ENCODE results near the gene EFNA4. TPM values are rescaled to one million over a fixed set of nuclear protein-coding genes. Genes with fewer than 3 reads are reported as not detected.
A peak's percentile ranks its signal among the peaks of the same experiment; 100 is the strongest.

Gene EFNA4
- total and polyA plus RNA-seq, 9 of the 15 experiments (the other 6 are each of a cell fraction or from before 2014, with no cell fraction given), result 0.68 to 7.4 (median 6.1) TPM

GRCh38 chr1:155064111-155064831 is 731 bp downstream of the EFNA4 start (continued):
- no peak for TF ChIP-seq ZNF318 (IDR thresholded peaks at IDR 0.05; ENCODE audit: borderline replicate concordance in 1 of 2, low read depth in 1 of 2)
- no peak for TF ChIP-seq ARID1B (IDR thresholded peaks at IDR 0.05)
- 0 out of 2 replicates have a peak, but pooled peaks have one; percentile 81 for TF ChIP-seq NBN (IDR thresholded peaks at IDR 0.05; ENCODE audit: low read depth)
- TF ChIP-seq NCOA4 (IDR thresholded peaks at IDR 0.05; ENCODE audit: partially characterized antibody), result no peak
- no peak for TF ChIP-seq TEAD4 (IDR thresholded peaks at IDR 0.05; ENCODE audit: low read length)
- TF ChIP-seq TEAD4 (CRISPR knock-in tag; IDR thresholded peaks at IDR 0.05; ENCODE audit: borderline replicate concordance), result no peak
- TF ChIP-seq ZNF274 (IDR thresholded peaks at IDR 0.05; ENCODE audit: borderline replicate concordance, low read depth, low read length), result no peak
- no peak for TF ChIP-seq ZZZ3 (IDR thresholded peaks at IDR 0.05)
- TF ChIP-seq HDAC3 (IDR thresholded peaks at IDR 0.05; ENCODE audit: borderline replicate concordance, partially characterized antibody), result no peak
- TF ChIP-seq, protein P1, sequence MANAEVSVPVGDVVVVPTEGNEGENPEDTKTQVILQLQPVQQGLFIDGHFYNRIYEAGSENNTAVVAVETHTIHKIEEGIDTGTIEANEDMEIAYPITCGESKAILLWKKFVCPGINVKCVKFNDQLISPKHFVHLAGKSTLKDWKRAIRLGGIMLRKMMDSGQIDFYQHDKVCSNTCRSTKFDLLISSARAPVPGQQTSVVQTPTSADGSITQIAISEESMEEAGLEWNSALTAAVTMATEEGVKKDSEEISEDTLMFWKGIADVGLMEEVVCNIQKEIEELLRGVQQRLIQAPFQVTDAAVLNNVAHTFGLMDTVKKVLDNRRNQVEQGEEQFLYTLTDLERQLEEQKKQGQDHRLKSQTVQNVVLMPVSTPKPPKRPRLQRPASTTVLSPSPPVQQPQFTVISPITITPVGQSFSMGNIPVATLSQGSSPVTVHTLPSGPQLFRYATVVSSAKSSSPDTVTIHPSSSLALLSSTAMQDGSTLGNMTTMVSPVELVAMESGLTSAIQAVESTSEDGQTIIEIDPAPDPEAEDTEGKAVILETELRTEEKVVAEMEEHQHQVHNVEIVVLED (CRISPR knock-in tag; IDR thresholded peaks at IDR 0.05), result no peak
- TF ChIP-seq CXXC5 (CRISPR knock-in tag; IDR thresholded peaks at IDR 0.05), result no peak
- TF ChIP-seq THRAP3 (IDR thresholded peaks at IDR 0.05; ENCODE audit: borderline replicate concordance), result no peak
- no peak for TF ChIP-seq ZFP30 (CRISPR knock-in tag; IDR thresholded peaks at IDR 0.05; ENCODE audit: borderline replicate concordance)
- TF ChIP-seq NFE2 (IDR thresholded peaks at IDR 0.05; ENCODE audit: low read depth), result no peak
- TF ChIP-seq, protein P2, sequence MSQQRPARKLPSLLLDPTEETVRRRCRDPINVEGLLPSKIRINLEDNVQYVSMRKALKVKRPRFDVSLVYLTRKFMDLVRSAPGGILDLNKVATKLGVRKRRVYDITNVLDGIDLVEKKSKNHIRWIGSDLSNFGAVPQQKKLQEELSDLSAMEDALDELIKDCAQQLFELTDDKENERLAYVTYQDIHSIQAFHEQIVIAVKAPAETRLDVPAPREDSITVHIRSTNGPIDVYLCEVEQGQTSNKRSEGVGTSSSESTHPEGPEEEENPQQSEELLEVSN (IDR thresholded peaks at IDR 0.05; ENCODE audit: borderline replicate concordance in 1 of 2, extremely low read depth in 1 of 2, insufficient read depth in 1 of 2, insufficient read length in 1 of 2, low read depth in 1 of 2, low read length in 1 of 2, poor library complexity in 1 of 2, severe bottlenecking in 1 of 2), result no peak
- 0 out of 2 replicates have a peak, but pooled peaks have one; percentile 51 for TF ChIP-seq ZNF175 (CRISPR knock-in tag; IDR thresholded peaks at IDR 0.05; ENCODE audit: low read depth)

Measured in K562 (cell line).